Measurements from ENCODE around the gene TMEM125. TPM values are rescaled to one million over a fixed set of nuclear protein-coding genes. Genes with fewer than 3 reads are reported as not detected.

TMEM125 gene
- total RNA-seq, 1 donor from 2014 or later, result 75.9 TPM

GRCh38 chr1:43247256-43247921, 22.4 kb upstream of the TMEM125 start:
- DNase-seq (ENCODE audit: low spot score), result no peak

- DNase-seq (ENCODE audit: low spot score), result no peak
These were observed 19.4 kb upstream of the TMEM125 start for GRCh38 chr1:43250351-43250761.

DNA sequence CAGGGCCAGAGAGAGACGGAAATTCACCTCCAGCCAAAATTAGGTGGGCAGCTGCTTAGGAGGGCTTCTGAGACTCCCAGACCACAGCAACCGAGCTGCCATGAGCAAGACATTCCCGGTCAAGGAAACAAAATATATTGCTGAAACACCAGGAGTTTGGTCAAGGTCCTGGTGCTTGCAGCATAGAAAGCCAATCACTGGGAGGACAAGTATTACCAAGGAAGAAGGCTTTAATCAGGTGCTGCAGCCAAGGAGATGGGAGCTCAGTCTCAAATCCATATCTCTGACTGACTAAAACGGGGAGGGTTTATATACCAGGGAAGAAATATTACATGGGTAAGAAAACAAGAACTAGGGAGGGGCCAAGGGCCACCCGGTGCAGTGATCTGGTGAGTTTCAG, 18.8 kb upstream of the TMEM125 start:
- no peak for DNase-seq (ENCODE audit: low spot score)

GRCh38 chr1:43252225-43252624, 17.6 kb upstream of the TMEM125 start:
- no peak for DNase-seq (ENCODE audit: low spot score)

- no peak for DNase-seq (ENCODE audit: low spot score)
These were observed 16.6 kb upstream of the TMEM125 start for GRCh38 chr1:43253173-43253572.

GRCh38 chr1:43253876-43254275, 15.9 kb upstream of the TMEM125 start:
- DNase-seq (ENCODE audit: low spot score), result no peak

GRCh38 chr1:43255438-43256210, 14.2 kb upstream of the TMEM125 start:
- DNase-seq (ENCODE audit: low spot score), result no peak

GRCh38 chr1:43256675-43257570, 12.9 kb upstream of the TMEM125 start:
- DNase-seq (ENCODE audit: low spot score), result peak; percentile 87

- no peak for DNase-seq (ENCODE audit: low spot score)
These were observed 11.4 kb upstream of the TMEM125 start for GRCh38 chr1:43258370-43258769.

DNA sequence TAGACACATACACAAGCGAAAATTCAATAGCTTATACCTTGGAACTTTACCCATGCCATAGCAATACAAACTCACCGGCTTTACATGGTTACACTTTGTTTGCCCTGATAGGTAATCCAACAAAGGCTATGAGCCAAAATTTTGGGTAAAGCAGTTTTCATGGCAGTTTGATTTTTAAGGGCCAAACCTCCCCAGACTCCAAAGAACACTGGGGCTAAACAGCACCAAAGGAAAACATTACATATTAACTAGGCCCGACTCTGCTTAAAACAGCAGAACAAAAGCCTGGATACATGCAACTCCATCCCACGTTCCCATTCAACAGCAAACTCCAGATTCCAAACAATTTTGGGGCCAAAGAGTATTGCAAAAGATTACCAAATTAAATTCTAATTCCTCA, 4.4 kb upstream of the TMEM125 start:
- no peak for DNase-seq (ENCODE audit: low spot score)

- no peak for DNase-seq (ENCODE audit: low spot score)
These were observed 2.9 kb upstream of the TMEM125 start for GRCh38 chr1:43266881-43267280.

GRCh38 chr1:43267291-43267805, 2.4 kb upstream of the TMEM125 start:
- DNase-seq (ENCODE audit: low spot score), result no peak

DNA sequence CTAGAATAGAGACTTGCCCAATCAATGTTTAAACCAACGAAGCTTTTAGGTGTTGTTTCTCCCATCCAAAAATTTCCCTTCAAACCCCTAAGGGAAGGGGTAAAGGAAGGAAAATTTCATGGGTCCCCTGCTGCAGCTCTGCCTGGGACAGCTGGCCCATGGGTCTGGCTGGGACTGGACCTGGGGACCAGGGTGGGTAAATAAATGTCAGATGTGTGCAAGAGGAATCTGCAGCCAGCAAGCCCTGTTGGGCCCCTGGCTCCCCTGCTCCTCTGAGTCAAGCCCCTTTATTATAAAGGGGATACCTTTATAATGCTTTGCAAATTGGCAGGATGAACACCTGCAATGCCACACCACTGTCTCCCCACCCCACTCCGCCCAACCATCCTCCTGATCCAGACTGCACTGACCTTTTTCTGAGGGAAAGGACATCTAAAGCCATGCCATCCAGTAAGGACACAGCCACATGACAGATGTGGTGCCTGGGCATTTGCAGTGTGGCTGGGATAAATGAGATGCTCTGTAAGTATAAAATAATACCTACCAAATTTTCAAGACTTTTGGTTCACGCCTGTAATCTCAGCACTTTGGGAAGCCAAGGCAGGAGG, 1.9 kb upstream of the TMEM125 start:
- DNase-seq (ENCODE audit: low spot score), result no peak

- DNase-seq (ENCODE audit: low spot score), result peak; percentile 91
These were observed 775 bp downstream of the TMEM125 start for GRCh38 chr1:43270421-43271095.

- no peak for DNase-seq (ENCODE audit: low spot score)
These were observed 1.7 kb downstream of the TMEM125 start for GRCh38 chr1:43271186-43272118.

DNA sequence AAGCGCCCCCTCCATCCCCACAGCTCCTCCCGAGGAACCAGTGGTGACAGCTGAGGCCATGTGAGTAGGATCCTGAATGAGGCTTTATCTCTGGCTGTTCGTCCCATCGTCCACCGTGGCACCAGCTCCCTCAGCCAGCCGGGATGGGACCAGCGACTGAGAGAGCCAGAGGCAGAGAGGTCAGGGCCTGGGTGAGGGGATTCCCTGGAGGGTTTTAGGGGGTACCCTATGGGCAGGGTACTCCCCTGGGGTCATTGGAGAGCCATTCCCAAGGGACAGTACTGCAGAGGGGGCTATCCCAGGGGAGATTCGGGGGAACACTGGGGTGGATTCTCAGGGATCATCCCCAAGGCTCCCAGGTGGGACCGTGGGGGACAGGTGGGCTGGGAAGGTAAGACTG, 2.4 kb downstream of the TMEM125 start:
- no peak for DNase-seq (ENCODE audit: low spot score)

- no peak for DNase-seq (ENCODE audit: low spot score)
These were observed 3.1 kb downstream of the TMEM125 start for GRCh38 chr1:43272576-43273571.

GRCh38 chr1:43273708-43274107, 3.9 kb downstream of the TMEM125 start:
- no peak for DNase-seq (ENCODE audit: low spot score)

Measured in mucosa of gallbladder (tissue), 1 donor.